CD4-positive, alpha-beta T cell treated with Interleukin-15 for 1 hour (primary cell): Measurements from ENCODE around the gene TMEM203.

Source experiments
- DNase-seq: peaks from one replicate; pipeline ENCODE4 v3.0.0-alpha.2; 2020

Gene TMEM203

DNA sequence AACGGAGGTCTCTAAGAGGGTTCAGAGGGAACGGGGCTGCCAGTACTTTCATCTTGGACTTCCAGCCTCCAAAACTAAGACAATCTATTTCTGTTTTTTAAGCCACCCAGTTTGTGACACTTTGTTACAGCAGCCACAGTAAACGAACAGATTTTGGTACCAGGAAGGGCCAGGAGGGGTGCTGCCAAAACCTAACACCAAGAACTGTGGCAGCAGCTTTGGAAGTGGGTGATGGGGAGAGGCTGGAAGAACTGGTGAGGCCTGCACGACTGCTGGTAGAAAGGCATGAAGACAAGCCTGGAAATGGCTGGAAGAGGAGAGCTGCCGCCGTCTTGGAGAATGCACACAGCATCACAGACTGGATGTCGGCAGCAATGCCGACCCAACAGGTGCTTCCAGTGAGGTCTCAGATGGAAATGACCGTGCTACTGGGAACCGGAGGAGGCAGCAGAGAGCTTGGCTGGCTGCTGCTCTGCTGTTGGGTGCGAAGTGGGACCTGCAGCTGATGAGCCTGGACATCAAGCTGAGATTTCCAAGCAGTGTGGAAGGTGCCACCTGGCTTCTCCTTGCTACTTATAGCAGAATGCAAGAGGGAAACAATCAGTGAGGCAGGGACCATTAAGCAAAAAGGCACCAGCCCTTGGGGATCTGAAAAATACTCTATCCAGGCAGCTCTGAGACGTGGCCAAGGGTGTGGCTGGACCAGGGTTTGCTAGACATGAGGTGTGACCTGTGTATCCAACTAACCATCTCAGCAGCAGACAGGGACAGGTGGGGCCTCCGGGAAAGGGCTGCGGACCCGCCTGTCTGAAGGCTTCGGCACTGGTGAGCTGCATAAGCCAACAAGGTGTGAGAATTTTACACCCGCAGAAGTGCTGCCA, 28.9 kb downstream of the TMEM203 start:
- no peak for DNase-seq

GRCh38 chr9:137175345-137175961, 30.0 kb downstream of the TMEM203 start:
- no peak for DNase-seq

DNA sequence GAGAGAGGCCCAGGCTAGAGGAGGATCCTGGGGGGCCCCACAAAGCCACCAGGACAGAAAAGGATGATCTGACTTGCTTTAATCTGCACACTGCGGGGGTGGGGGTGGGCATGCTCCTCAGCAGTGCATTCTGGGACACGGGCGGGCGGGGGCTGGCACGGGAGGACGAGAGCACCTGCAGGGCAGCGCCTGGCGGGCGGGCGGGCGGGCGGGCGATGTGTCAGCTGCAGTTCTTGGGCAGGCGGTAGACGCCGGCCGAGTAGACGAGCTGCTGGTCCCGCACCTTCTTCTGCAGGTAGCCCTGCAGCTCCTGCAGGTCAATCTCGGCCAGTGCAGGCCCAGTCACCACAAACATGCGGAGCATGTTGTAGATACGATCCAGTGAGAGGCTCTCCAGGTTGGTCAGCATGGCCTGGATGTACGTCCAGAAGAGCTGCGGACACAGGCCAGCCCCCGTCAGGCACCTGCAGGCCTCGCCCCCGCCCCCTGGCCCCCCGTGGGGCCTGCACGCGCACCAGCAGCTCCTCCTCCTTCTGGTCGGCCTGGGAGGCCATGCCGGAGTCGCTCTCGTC, 30.6 kb downstream of the TMEM203 start:
- no peak for DNase-seq

DNA sequence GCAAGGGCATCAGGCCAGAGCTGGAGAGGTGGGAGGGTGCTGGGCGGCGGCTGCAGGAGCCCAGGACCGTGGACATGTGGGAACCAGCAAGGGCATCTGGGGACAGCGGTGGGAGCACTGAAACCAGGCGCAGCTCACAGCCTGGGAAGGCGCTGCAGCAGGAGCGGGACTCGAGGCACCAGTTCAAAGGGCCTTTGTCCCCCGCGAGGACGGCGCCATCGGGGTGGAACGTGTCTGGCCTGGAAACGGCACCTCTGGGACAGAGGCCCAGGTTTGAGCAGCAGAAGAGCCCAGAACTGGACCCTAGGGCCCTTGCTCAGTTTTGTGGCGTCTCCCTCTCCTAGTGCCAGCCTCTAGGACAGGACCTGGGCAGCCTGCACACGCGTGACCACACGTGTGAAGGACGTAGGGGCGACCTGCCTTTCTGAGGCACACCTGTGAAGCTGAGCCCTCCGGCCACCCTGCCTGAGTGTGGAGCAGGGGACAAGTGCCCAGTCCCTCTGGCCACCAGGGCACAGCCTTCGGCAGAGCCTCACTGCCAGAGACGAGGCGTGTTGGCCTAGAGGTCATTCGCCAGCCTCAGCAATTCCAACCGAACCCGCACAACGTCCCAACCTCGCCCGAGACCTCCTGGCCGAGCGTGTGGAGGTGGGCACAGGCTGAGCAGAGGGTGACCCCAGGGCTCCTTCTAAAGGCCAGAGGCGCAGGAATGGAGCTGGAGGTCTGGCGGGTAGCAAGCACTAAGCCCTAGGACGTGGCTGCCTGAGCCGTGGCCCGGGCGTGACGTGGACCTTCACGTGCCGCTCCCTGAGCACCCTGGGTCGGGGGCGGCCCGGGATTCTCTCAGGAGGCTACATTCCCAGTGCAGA, 31.4 kb downstream of the TMEM203 start:
- no peak for DNase-seq

GRCh38 chr9:137172901-137173795, 32.3 kb downstream of the TMEM203 start:
- no peak for DNase-seq

DNA sequence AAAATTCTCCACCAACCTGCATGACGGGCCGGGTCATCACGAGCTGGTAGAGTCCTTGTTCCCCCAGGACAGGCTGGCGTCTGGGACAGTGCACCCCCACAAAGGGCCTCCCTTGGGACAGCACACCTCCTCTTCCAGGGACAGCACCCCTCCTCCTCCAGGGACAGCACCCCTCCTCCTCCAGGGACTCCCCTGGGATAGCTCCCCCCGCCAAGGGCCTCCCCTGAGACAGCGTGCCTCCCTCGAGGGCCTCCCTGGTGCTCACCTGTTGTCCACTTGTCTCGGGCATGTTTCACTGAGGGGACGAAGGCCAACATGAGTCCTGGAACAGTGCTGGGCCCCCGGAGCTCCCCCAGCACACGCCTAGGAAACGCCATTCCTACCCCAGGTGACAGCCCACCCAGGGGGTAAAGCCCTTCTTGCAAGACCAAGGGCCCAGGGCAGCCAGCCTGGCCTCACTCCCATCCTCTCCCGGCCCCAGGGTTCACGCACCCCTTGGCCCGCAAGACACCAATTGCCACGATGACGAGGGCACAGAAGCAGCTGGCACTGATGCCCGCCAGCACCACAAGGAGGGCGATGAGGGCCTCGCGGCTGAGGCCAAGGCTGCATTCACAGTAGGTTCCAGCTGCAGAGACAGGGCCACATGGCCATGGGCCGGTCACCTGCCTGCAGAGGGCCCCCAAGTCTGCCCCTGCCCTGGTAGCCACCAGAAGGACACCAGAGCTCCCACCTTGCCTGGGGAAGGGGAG, 34.1 kb downstream of the TMEM203 start:
- no peak for DNase-seq

- DNase-seq: no peak
Observed at GRCh38 chr9:137170486-137171148, 34.8 kb downstream of the TMEM203 start.

DNA sequence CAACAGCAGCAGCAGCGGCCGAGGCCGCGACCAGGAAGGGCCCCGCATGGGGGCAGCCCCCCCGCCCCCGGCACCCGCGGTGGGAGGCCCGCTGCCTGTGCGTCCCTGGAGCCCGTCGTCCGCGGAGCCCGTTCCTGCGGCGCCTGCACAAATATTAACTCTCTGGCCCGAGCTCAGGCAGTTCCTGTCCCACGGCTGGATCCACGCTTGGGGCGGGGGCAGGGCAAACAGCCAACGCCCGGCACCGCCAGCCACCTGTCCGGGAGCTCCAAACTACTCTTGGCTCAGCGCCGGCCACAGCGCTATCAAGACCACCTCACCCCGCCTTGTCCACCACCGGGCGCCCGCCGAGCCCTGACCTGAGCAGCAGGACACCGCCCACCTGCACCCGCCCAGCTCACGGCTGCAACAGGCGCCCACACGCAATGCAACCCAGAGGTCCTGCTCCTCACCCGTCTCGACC, 35.5 kb downstream of the TMEM203 start, which contains the start of gene LRRC26:
LRRC26 (minus strand) TSS at position 156 of the 463 bp plus-strand sequence; CDS start at position 48, 108 bp downstream.
- no peak for DNase-seq

DNA sequence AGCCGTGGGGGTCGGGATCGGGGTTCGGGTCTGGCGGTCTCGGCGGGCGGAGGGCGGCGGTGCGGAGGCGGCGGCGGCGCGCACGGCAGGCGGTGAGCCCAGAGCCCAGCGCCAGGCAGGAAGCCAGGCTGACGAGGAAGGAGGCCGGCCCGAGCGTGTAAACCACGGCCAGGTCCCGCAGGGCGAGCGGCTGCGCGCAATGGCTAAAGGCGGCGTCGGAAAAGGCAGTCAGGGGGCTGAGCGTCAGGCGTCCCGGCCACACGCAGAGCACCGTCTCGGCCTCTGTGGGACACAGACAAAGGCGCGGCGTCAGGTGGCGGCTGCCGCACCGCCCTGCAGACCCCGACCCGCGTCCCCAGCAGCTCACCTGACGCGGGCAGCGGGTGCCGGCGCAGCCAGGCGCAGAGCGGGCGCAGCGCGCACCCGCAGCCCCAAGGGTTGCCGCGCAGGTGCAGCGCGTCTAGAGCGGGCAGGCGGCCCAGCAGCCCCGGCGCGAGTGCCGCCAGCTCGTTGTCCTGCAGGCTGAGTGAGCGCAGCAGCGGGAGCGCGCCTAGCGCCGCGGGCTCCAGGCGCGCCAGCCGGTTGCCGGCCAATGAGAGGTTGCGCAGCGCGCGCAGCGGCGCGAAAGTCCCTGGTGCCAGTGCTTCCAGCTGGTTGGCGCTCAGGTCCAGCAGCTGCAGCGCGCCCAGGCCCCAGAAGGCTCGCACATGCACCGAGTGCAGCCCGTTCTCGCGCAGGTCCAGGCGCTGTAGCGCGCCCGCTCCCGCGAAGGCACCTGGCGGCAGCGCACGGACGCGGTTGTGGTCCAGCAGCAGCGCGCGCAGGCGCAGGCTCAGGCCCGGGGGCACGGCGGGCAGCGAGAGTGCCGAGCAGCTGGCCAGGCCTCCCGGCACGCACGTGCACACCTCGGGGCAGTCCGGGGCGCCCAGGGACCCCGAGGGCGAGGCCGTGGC, 36.3 kb downstream of the TMEM203 start:
- no peak for DNase-seq

- DNase-seq: no peak
Observed at GRCh38 chr9:137168573-137168903, 36.9 kb downstream of the TMEM203 start.

DNA sequence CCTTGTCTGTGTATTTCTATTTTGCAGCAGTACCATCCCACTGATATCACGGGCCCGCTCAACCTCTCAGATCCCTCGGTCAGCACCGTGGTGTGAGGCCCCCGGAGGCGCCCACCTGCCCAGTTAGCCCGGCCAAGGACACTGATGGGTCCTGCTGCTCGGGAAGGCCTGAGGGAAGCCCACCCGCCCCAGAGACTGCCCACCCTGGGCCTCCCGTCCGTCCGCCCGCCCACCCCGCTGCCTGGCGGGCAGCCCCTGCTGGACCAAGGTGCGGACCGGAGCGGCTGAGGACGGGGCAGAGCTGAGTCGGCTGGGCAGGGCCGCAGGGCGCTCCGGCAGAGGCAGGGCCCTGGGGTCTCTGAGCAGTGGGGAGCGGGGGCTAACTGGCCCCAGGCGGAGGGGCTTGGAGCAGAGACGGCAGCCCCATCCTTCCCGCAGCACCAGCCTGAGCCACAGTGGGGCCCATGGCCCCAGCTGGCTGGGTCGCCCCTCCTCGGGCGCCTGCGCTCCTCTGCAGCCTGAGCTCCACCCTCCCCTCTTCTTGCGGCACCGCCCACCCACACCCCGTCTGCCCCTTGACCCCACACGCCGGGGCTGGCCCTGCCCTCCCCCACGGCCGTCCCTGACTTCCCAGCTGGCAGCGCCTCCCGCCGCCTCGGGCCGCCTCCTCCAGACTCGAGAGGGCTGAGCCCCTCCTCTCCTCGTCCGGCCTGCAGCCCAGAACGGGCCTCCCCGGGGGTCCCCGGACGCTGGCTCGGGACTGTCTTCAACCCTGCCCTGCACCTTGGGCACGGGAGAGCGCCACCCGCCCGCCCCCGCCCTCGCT, 37.5 kb downstream of the TMEM203 start:
- no peak for DNase-seq

- no peak for DNase-seq
Observed at GRCh38 chr9:137167277-137167746, 38.1 kb downstream of the TMEM203 start.

DNA sequence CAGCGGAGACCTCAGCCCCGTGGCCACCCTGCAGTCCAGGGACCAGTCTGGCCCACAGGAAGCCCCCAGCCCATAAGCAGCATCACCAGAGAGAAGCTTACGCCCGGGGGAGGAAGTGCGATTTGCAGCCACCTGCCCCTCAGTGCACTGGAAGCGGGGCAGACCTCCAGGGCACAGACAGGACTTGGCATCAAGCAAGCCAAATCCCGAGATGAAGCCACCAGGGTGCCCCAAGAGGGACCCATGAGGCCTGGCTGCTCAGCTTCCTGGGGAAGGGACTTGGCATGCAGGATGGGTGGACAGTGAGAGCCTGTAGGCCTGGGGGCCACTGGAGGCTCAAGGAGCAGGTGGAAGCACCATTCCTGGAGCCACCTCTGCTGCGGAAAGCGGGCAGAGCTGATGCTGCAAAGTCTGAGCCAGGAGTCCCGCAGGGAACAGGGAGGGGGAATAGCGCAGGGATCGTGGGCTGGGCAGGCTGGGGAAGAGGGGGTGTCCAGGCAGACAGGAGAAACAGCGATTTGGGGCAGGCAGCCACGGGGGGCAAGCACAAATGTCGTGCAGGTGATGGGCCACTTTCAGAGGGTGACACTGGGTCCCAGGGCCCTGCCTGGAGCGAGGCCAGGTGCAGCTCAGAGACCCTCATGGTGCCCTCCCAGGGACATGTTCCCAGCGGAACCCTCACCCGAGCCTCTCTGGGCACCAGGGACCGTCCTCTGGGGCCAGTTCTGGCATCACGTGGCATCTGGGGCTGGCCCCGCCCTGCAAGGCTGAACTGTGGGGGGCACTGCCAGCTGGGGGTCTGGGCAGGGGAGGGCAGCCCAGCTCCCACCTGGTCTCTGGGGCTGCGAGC, 38.8 kb downstream of the TMEM203 start:
- DNase-seq: no peak

- DNase-seq: no peak
Observed at GRCh38 chr9:137165250-137165836, 40.1 kb downstream of the TMEM203 start.

- DNase-seq: no peak
Observed at GRCh38 chr9:137164370-137165249, 40.8 kb downstream of the TMEM203 start.

DNA sequence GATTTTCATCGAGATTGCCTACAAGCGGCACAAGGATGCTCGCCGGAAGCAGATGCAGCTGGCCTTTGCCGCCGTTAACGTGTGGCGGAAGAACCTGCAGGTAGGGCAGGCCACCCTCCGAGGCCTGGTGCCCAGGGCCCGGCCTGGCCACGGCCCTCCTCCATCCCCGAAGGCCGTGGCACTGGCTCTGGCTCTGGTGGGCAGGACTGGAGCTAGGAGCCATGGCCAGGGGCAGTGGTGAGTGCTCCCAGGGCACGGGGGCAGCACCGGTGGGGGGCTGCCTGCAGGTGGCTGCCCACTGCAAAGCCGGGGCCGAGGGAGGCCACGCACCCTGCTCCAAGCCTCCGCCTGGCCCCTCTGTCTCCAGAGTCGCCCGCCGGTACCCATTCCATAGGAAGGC, 41.6 kb downstream of the TMEM203 start:
- DNase-seq: no peak
